ENCODE results near the gene C1QL2.

DNA sequence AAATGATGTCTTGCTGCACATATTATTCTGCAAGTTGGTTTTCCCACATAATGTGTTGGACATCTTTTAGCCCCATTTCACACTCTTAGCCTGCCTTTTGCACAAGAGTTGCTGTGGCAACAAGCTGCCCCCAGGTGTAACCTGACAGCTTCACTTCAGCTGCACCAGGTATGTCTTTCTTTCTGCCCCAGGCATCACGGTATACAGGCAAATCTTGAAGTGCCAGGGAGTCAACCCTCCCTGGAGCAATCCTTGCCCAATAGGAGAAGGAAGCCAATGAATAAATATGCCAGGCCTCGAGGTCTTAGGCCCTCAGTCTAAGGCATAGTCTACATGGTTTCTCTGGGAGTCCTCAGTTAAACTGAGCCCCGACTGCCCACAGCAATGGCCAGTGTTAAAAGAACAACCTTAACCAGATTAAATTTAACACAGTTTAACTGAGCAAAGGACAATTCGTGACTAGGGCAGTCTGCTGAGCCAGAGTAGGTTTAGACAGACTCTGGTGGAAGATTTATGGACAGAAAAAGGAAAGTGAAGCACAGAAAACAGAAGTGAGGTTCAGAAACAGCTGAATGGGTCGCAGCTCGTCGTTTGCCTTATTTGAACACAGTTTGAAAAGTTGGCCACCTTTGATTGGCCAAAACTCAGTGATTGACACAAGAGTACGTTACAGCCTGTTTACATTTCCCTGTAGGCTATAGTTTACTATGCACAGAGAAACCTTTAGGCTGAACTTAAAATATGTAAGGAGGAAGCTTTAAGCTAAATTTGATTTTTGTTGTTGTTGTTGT lies 32.0 kb upstream of the C1QL2 start:
- TF ChIP-seq, protein P1, sequence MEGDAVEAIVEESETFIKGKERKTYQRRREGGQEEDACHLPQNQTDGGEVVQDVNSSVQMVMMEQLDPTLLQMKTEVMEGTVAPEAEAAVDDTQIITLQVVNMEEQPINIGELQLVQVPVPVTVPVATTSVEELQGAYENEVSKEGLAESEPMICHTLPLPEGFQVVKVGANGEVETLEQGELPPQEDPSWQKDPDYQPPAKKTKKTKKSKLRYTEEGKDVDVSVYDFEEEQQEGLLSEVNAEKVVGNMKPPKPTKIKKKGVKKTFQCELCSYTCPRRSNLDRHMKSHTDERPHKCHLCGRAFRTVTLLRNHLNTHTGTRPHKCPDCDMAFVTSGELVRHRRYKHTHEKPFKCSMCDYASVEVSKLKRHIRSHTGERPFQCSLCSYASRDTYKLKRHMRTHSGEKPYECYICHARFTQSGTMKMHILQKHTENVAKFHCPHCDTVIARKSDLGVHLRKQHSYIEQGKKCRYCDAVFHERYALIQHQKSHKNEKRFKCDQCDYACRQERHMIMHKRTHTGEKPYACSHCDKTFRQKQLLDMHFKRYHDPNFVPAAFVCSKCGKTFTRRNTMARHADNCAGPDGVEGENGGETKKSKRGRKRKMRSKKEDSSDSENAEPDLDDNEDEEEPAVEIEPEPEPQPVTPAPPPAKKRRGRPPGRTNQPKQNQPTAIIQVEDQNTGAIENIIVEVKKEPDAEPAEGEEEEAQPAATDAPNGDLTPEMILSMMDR (IDR thresholded peaks at IDR 0.05 in 2 of 3, conservative IDR thresholded peaks at IDR 0.05 in 1 of 3; ENCODE audit: borderline replicate concordance in 1 of 3, insufficient read depth in 1 of 3, low read depth in 2 of 3, low read length in 2 of 3) = no peak
- TF ChIP-seq EZH2 (IDR thresholded peaks at IDR 0.05) (no peak), RAD21 (IDR thresholded peaks at IDR 0.05; ENCODE audit: low read depth) (no peak), YY1 (IDR thresholded peaks at IDR 0.05; ENCODE audit: extremely low read depth, insufficient replicate concordance, low read depth, low read length) (no peak), POLR2A (IDR thresholded peaks at IDR 0.05; ENCODE audit: borderline replicate concordance, extremely low read depth, insufficient read depth, insufficient read length) (no peak), FOSL1 (IDR thresholded peaks at IDR 0.05; ENCODE audit: low read depth) (no peak), ZNF274 (IDR thresholded peaks at IDR 0.05; ENCODE audit: low read depth, low read length) (no peak), POLR2AphosphoS5 (IDR thresholded peaks at IDR 0.05; ENCODE audit: low read depth, low read length) (no peak), CEBPB (IDR thresholded peaks at IDR 0.05; ENCODE audit: low read depth) (no peak), ZFX (IDR thresholded peaks at IDR 0.05) (no peak), EGR1 (IDR thresholded peaks at IDR 0.05; ENCODE audit: low read depth) (no peak), EZH2phosphoT487 (IDR thresholded peaks at IDR 0.05; ENCODE audit: borderline replicate concordance) (no peak)
- TF ChIP-seq, protein P2, sequence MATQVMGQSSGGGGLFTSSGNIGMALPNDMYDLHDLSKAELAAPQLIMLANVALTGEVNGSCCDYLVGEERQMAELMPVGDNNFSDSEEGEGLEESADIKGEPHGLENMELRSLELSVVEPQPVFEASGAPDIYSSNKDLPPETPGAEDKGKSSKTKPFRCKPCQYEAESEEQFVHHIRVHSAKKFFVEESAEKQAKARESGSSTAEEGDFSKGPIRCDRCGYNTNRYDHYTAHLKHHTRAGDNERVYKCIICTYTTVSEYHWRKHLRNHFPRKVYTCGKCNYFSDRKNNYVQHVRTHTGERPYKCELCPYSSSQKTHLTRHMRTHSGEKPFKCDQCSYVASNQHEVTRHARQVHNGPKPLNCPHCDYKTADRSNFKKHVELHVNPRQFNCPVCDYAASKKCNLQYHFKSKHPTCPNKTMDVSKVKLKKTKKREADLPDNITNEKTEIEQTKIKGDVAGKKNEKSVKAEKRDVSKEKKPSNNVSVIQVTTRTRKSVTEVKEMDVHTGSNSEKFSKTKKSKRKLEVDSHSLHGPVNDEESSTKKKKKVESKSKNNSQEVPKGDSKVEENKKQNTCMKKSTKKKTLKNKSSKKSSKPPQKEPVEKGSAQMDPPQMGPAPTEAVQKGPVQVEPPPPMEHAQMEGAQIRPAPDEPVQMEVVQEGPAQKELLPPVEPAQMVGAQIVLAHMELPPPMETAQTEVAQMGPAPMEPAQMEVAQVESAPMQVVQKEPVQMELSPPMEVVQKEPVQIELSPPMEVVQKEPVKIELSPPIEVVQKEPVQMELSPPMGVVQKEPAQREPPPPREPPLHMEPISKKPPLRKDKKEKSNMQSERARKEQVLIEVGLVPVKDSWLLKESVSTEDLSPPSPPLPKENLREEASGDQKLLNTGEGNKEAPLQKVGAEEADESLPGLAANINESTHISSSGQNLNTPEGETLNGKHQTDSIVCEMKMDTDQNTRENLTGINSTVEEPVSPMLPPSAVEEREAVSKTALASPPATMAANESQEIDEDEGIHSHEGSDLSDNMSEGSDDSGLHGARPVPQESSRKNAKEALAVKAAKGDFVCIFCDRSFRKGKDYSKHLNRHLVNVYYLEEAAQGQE (IDR thresholded peaks at IDR 0.05; ENCODE audit: low read depth) = no peak
- TF ChIP-seq, protein P3, sequence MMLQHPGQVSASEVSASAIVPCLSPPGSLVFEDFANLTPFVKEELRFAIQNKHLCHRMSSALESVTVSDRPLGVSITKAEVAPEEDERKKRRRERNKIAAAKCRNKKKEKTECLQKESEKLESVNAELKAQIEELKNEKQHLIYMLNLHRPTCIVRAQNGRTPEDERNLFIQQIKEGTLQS (IDR thresholded peaks at IDR 0.05) = no peak
